Thyroid gland (tissue), 4 donors: ENCODE measurements around the gene SHPK.

Experiments
- POLR2A ChIP-seq, 2 donors: fragments of 450-650 bp; IDR thresholded peaks; one replicate each; pipeline ENCODE4 v1.6.1; 2017; ENCODE audit warnings: antibody characterized with exemption in 2 of 2, mild to moderate bottlenecking in 2 of 2, moderate library complexity in 1 of 2
- TF ChIP-seq, protein P1 (sequence below), 6 experiments: fragments of 200-600 bp in 3 of 6; fragments of 450-650 bp in 3 of 6; sonication (generic) in 3 of 6; IDR thresholded peaks; one replicate each; pipeline ENCODE4 v1.5.1; 2016 to 2019; ENCODE audit warnings: antibody characterized with exemption in 6 of 6, mild to moderate bottlenecking in 2 of 6, inconsistent platforms in 1 of 6, moderate library complexity in 1 of 6

- TF ChIP-seq, protein P1, sequence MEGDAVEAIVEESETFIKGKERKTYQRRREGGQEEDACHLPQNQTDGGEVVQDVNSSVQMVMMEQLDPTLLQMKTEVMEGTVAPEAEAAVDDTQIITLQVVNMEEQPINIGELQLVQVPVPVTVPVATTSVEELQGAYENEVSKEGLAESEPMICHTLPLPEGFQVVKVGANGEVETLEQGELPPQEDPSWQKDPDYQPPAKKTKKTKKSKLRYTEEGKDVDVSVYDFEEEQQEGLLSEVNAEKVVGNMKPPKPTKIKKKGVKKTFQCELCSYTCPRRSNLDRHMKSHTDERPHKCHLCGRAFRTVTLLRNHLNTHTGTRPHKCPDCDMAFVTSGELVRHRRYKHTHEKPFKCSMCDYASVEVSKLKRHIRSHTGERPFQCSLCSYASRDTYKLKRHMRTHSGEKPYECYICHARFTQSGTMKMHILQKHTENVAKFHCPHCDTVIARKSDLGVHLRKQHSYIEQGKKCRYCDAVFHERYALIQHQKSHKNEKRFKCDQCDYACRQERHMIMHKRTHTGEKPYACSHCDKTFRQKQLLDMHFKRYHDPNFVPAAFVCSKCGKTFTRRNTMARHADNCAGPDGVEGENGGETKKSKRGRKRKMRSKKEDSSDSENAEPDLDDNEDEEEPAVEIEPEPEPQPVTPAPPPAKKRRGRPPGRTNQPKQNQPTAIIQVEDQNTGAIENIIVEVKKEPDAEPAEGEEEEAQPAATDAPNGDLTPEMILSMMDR (IDR thresholded peaks at IDR 0.05): no peak
- TF ChIP-seq POLR2A (IDR thresholded peaks at IDR 0.05): no peak
Observed at GRCh38 chr17:3571043-3571900, 64.8 kb downstream of the SHPK start.
